ENCODE measurements around the gene SELENOW. TPM values are rescaled to one million over a fixed set of nuclear protein-coding genes. Genes with fewer than 3 reads are reported as not detected.
"Not testable (repeated sequence)": the region's sequence is repeated elsewhere in the genome, so short reads cannot be mapped to it uniquely, and the experiment has no call there.

Gene SELENOW
- total RNA-seq, 1 donor from 2014 or later: 204 TPM

GRCh38 chr19:47762615-47763308, 15.7 kb upstream of the SELENOW start:
- no peaks in the 10 kb centered on the region for H3K9me3 Mint-ChIP-seq (ENCODE audit: unreplicated experiment)
- no peak for DNase-seq (ENCODE audit: extremely low spot score, unreplicated experiment)
- peaks cover 15% of the 10 kb centered on the region for H3K36me3 Mint-ChIP-seq (ENCODE audit: unreplicated experiment)
- peaks cover 2% of the 10 kb centered on the region for H3K4me1 Mint-ChIP-seq (ENCODE audit: unreplicated experiment)
- no peaks in the 10 kb centered on the region for H3K27me3 Mint-ChIP-seq (ENCODE audit: unreplicated experiment)
- no peak overlapping the region for H3K27ac Mint-ChIP-seq (ENCODE audit: unreplicated experiment)
- H3K4me3 Mint-ChIP-seq (ENCODE audit: unreplicated experiment): no peak overlapping the region
- TF ChIP-seq, protein P1, sequence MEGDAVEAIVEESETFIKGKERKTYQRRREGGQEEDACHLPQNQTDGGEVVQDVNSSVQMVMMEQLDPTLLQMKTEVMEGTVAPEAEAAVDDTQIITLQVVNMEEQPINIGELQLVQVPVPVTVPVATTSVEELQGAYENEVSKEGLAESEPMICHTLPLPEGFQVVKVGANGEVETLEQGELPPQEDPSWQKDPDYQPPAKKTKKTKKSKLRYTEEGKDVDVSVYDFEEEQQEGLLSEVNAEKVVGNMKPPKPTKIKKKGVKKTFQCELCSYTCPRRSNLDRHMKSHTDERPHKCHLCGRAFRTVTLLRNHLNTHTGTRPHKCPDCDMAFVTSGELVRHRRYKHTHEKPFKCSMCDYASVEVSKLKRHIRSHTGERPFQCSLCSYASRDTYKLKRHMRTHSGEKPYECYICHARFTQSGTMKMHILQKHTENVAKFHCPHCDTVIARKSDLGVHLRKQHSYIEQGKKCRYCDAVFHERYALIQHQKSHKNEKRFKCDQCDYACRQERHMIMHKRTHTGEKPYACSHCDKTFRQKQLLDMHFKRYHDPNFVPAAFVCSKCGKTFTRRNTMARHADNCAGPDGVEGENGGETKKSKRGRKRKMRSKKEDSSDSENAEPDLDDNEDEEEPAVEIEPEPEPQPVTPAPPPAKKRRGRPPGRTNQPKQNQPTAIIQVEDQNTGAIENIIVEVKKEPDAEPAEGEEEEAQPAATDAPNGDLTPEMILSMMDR (IDR thresholded peaks at IDR 0.05): no peak

DNA sequence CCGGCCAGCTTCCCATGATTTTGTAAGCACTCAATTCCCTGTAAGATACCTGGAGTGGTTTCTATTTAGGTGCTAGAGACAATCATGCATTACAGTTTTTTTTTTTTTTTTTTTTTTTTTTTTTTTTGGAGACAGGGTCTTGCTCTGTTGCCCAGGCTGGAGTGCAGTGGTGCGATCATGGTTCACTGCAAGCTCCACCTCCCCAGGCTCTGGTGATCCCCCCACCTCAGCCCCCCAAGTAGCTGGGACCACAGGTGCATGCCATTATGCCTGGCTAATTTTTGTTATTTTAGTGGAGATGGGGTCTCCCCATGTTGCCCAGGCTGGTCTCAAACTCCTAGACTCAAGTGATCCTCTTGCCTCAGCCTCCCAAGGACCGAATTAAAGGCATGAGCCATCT, 13.8 kb upstream of the SELENOW start:
- H3K27me3 Mint-ChIP-seq (ENCODE audit: unreplicated experiment); DNase-seq (ENCODE audit: extremely low spot score, unreplicated experiment); H3K4me3 Mint-ChIP-seq (ENCODE audit: unreplicated experiment); H3K36me3 Mint-ChIP-seq (ENCODE audit: unreplicated experiment); H3K4me1 Mint-ChIP-seq (ENCODE audit: unreplicated experiment); H3K9me3 Mint-ChIP-seq (ENCODE audit: unreplicated experiment); H3K27ac Mint-ChIP-seq (ENCODE audit: unreplicated experiment): not testable (repeated sequence)

DNA sequence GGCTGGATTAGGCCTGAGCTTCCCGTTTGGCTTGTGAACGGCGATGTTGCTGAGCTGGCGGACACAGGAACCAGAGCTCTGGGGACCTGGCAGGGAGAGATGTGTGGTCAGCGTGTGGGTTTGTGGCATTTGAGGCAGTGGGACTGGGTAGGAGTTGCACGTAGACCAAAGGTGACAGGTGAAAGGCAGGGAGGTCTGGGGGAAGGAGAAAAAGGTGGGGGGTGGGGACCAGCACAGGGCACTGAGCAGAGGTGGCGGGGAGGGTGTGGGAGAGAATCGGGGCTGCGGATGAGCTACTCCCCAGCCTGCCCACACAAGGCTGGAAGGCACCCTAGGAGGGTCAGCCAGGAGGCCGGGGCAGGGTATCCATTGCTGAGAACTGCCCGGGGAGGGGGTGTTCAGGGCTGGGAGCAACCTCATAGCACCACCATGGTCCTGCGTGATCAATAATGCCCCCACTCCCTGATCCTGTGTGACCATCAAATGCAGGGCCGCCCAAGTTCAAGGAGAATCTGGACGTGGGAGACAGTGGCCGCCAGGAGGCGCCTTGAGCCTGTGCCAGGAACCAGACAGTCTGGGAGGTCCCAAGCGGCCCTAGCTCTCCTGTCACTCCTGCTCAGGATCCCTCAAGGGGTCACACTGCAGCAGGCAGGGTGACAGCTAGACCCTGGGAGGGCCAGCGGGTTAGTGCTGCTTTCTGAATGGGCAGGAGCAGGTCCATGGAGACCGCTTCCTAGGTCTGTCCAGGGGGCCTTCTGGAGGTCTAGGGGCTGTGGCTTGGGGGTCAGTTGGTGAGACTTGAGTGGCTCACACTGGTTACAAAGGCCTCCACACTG, 12.8 kb upstream of the SELENOW start:
- Mint-ChIP-seq H3K4me3 (ENCODE audit: unreplicated experiment) (no peak overlapping the region), H3K27ac (ENCODE audit: unreplicated experiment) (no peak overlapping the region), H3K36me3 (ENCODE audit: unreplicated experiment) (no peaks in the 10 kb centered on the region), H3K9me3 (ENCODE audit: unreplicated experiment) (no peaks in the 10 kb centered on the region), H3K4me1 (ENCODE audit: unreplicated experiment) (peaks cover 2% of the 10 kb centered on the region), H3K27me3 (ENCODE audit: unreplicated experiment) (peaks cover 6% of the 10 kb centered on the region)
- peak; percentile 86 for DNase-seq (ENCODE audit: extremely low spot score, unreplicated experiment)
- TF ChIP-seq, protein P1 (IDR thresholded peaks at IDR 0.05): peak; percentile 78

- Mint-ChIP-seq H3K4me3 (ENCODE audit: unreplicated experiment) (no peak overlapping the region), H3K4me1 (ENCODE audit: unreplicated experiment) (peaks cover 2% of the 10 kb centered on the region), H3K27ac (ENCODE audit: unreplicated experiment) (no peak overlapping the region), H3K9me3 (ENCODE audit: unreplicated experiment) (no peaks in the 10 kb centered on the region), H3K27me3 (ENCODE audit: unreplicated experiment) (peaks cover 6% of the 10 kb centered on the region), H3K36me3 (ENCODE audit: unreplicated experiment) (no peaks in the 10 kb centered on the region)
- no peak for DNase-seq (ENCODE audit: extremely low spot score, unreplicated experiment)
- TF ChIP-seq, protein P1 (IDR thresholded peaks at IDR 0.05): no peak
These were observed 12.2 kb upstream of the SELENOW start for GRCh38 chr19:47766359-47766620.

GRCh38 chr19:47766670-47767069, 11.8 kb upstream of the SELENOW start:
- no peak for DNase-seq (ENCODE audit: extremely low spot score, unreplicated experiment)
- TF ChIP-seq, protein P1 (IDR thresholded peaks at IDR 0.05): no peak
- no peaks in the 10 kb centered on the region for H3K36me3 Mint-ChIP-seq (ENCODE audit: unreplicated experiment)
- H3K27me3 Mint-ChIP-seq (ENCODE audit: unreplicated experiment): peaks cover 8% of the 10 kb centered on the region
- H3K27ac Mint-ChIP-seq (ENCODE audit: unreplicated experiment): no peak overlapping the region
- H3K4me1 Mint-ChIP-seq (ENCODE audit: unreplicated experiment): peaks cover 2% of the 10 kb centered on the region
- no peak overlapping the region for H3K4me3 Mint-ChIP-seq (ENCODE audit: unreplicated experiment)
- no peaks in the 10 kb centered on the region for H3K9me3 Mint-ChIP-seq (ENCODE audit: unreplicated experiment)

All from osteocyte (in vitro differentiated cells).